HG02870 (cell line): ENCODE results near the gene EPS8L3.

ENCODE experiments used
- ATAC-seq: cut with Tn5 transposase; IDR thresholded peaks from one replicate; pipeline ENCODE4 v1.9.1; 2021; ENCODE audit warnings: mild to moderate bottlenecking, moderate library complexity; ENCODE audit not compliant: unreplicated experiment

EPS8L3 gene

DNA sequence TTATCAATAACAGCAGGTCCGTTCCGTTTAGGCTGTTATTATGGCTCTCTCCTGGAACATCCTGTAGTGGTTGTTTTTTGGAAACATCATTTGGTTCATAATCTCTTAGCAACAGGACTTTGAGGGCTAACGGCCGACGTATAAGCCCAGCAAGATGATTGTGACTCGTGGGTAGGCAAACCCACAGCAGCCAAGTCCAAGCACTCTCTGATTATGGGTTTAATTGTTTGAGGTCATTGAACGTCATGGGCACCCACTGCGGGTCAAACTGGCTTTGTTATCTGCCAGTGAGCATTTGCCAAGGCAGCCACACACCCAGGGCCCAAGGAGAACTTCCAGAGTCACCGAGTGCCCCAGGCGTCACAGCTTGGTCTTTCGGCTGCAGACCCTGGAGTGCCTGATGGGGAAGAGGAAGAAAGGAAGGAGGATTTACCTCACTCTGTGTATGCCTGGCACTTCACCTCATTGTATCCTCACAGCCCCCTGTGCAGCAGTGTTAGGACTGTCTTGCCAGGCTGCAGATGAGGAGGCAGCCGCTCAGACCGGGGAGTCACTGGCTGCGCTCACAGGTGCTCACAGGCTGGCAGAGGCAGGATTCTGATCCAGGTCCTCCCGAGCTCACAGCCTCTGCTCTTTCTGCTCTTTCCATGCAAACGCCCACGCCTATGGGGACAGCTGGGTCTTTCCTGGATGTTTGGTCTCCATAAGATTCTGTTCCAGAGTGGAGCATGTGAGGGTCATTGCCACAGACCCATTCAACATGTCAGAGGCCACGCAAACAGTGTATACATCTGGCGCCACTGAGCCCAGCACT, 30.8 kb upstream of the EPS8L3 start:
- no peak for ATAC-seq

DNA sequence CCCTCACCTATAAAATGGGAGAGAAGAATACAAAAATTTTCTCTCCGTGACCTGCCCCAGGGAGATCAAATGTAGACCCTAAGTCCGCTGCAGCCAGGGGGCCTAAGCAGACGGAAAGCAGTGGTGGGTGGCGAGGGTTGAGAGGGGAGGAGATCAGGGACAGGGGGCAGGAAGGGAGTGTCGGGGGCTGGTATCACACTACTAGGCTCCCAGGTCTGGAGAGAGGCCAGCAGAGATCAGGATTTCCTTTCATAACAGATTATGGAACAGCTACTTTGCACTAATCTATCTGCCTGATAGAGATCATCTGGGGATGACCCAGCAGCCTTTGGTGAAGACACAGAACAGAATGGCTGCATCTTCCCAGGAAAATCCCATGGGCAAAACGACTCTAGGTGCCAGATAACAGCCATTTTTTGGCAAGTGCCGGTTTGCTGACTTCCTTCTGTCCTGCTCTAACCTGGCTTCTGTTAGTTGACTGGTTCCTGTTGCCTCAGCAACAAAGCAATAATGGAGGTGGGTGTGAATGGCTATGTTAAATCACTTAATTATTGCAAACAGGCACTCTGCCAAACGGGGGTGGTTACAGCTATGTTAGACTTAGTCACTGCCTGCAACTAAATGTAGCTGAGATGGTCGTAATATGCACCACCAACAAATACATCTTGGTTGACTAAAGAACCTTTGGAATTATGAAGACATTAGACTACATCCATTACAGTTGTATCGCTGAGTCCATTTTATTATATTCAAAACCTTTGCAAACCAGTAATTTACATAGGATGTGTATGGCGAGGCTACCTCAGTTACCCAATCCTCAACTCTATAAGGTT, 30.0 kb upstream of the EPS8L3 start:
- no peak for ATAC-seq

DNA sequence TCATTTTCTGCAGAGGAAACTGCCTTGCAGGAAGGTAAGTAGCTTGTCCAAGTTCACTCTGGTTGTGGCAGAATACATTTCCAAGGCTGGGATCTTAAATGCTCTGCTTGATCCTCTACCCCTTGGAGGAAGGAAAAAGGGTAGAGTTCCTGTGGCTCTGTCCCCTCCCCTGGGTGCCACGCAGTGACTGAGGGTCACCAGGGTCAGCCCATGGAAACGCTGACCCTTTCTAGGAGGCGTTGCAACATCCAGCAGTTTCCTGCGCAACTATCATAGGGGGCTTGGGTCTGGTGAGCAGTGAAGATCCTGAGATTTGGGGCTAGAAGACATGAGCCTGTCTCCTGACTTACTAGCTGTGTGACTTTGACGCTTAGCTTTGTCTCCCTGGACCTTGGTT, 29.4 kb upstream of the EPS8L3 start:
- no peak for ATAC-seq

DNA sequence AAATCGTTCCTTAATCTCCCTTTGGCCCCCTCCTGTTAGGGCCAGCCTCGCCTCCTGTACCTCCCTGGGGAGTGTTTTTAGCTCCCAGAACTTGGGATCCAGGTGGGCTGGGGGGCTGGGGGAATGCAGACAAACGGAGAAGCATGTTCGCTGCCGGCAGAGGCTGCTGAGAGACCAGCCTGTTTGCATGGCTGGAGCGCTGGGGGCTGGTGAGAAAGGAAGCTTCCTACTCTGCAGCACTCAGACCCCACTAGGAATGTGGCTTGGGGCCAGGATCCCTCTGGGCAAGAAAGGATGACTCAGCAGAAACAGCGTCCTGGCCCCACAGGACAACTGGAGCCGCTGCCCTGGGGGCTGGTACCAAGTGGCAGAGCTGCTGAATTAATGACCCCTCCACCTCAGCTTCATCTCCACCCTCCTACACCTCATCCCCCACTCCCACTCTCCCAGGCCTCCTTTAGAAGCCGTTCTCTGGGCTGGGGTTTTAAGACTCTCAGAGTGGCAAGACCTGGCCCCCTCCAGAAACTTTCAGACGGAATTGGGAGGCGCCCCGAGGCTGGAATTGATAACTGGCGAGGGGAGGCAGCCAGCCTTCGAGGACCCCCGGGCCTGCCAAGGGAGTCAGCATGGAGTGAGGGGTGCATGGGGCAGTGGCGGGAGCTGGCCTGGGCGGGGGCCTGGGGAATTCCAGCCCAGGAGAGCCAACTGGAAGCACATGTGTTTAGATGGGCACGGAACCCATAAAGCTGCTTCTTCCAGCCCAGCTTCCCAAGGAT, 28.5 kb upstream of the EPS8L3 start:
- no peak for ATAC-seq

DNA sequence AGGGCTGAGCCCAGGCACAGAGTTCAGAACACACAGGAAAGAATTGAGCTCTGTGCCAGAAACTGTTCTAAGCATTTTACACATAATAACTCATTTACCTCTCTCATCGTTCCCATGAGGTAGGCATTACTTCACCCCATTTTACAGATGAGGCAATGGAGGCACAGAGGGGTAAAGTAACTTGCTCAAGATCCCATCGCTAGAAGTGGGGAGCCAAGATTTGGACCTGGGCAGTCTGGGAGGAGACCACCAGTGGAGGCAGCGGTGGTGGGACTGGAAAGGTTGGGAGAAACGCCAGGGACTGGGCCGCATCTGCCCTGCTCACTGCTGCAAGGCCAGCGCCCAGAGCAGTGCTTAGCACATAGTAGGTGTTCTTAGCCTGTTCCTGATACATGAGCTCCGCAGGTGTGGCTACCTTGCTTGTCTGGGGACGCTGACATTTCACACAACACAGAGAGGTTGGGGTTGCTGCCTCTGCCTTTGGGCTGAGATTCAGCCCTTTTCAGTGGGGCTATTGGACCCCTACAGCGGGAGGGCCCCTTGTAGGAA, 27.8 kb upstream of the EPS8L3 start:
- no peak for ATAC-seq

GRCh38 chr1:109790735-109791494, 27.2 kb upstream of the EPS8L3 start:
- peak; percentile 53 for ATAC-seq

- ATAC-seq = no peak
These were observed 26.6 kb upstream of the EPS8L3 start for GRCh38 chr1:109790329-109790728.

GRCh38 chr1:109789551-109790180, 25.9 kb upstream of the EPS8L3 start:
- no peak for ATAC-seq

DNA sequence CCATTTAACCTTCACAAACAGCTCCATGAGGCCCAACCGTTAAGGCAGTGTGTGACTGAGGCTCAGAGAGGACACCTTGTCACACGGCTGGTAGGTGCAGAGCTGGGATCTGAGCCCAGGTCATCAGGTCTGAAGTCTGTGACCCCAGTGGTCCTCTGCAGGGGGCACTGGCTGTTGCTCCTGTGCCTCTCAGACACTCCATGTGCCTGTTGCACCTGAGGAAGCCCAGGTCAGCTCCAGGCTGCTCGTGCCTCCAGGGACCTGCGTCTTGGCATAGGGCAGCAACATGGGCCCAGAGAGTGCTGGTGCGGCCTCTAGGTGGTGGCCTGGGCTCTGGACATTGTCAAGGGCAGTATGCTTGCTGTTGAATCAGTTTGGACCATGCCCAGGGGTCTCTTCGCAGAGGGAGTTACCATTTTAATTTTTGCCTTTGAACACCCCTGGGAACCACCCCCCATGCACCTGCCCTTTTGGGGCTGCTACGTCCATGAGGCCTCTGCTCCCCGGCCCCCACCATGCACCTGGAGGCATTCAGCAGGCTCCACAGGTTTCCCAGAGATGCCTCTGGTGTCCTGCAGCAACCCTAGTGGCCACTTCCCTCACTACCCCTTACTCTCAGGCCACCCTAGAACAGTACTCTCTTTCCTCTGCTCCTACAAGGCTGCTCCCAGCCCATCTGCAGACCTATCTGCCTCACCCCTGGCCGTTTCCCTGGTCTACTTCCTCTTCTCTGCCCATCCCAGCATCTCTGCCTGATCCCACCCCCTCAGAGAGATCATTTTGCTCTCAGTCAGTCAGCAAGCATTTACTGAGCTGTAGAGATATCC, 25.2 kb upstream of the EPS8L3 start:
- no peak for ATAC-seq

GRCh38 chr1:109787845-109788601, 24.3 kb upstream of the EPS8L3 start:
- ATAC-seq = no peak

GRCh38 chr1:109787211-109787844, 23.6 kb upstream of the EPS8L3 start:
- ATAC-seq = no peak

DNA sequence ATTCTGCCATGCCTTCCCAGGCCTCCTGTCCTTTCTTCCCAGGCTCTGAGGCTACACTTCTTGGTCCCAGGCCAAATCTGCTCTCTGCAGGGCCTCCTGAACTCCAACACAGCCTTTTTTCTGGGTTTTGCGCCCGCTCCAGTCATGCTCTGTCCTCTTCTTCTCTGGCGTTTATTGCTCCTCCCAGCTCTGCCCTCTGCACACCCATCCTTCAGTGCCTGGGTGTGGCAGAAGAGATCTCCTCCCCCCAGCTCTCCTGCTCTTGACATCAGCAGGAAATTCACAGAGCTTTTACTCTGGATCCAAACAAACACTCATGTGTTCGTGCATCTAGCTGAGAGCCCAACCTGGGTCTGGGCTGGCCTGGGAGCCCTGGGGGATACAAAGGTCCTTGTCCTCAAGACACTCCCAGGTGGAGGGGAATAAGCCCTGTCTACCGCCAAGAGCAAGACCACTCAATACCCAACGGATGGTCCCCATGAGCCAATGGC, 22.9 kb upstream of the EPS8L3 start:
- no peak for ATAC-seq

DNA sequence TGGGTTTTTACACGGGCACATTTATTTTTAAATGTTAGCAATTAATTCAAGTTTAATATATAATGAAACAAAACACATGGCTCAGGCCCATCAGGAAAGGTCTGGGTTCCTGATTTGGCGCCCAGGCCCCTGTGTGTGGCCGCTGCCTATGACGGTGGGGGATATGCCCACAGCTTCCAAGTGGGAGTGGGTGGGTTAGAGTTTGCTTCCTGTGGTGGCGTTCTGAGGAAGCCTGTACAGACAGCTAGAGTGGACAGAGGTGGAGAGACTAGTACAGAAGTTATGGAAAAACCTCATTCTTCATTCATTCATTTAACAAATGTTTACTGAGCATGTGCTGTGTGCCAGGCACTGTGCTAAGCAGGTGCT, 22.4 kb upstream of the EPS8L3 start:
- ATAC-seq = no peak

- no peak for ATAC-seq
These were observed 21.9 kb upstream of the EPS8L3 start for GRCh38 chr1:109785446-109786111.

DNA sequence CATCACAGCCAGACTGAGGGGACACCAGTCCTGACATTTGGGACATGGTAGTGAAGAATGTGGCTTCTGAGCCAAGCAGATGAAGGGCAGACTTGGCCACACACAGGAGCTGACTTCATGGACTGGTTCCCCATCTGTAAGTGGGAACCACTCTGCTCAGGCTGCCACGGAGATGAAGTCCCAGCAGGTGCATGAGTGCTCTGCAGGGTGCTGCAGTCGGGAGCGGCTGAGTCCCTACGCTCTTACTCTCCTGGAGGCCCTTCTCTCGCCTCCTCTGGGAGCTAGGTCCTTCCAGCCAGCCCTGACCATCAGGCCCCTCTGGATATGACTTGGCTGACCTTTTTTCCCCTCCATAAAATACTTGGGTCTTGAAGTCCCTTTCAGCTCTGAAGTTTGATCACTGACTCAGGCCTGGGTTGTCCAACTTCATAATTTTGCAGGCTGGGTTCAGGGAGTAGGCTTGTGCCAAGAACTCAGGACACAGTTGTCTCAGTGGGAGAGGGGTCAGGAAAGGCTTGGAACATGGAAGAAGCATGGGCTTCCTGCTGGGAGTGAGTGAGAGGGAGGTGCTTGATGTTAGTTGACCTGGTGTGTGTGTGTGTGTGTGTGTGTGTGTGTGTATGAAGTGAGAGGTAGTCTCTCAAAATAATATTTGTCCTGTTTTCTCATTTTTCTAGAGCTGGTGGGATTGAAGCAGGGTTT, 21.0 kb upstream of the EPS8L3 start:
- no peak for ATAC-seq

DNA sequence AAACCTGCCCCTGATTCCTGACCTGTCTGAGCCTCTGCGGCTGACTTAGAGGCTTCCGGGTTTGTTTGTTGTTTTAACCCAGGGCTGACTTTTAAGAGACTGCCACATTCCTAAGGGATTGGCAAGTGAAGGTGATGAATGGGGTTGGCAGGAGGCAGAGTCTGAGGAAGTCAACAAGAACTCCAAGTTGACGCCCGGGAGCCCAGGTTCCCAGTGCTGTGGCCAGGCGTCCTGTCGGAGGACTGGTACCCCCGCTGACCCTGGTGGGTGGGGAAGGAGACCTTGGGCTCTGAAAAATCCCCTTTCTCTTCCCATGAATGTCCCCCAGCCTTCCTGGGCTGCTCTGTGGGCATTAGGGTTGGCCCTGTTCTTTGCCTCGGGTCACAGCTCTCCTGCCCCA, 19.7 kb upstream of the EPS8L3 start:
- ATAC-seq = no peak

GRCh38 chr1:109782927-109783326, 19.2 kb upstream of the EPS8L3 start:
- ATAC-seq = no peak
